Smooth muscle cell (in vitro differentiated cells): ENCODE results near the gene FIBP. TPM values are rescaled to one million over a fixed set of nuclear protein-coding genes. Genes with fewer than 3 reads are reported as not detected.
A peak's percentile ranks its signal among the peaks of the same experiment; 100 is the strongest.

Source experiments
- DNase-seq: peaks from one replicate; lab custom pipeline; 2025; ENCODE audit not compliant: unreplicated experiment; lab: John Stamatoyannopoulos, UW
- H2AFZ ChIP-seq: fragments of 200-600 bp; sonication (generic); 2 replicates; pipeline ENCODE4 v1.6.0; 2016; ENCODE audit warnings: antibody characterized with exemption, low read depth, mild to moderate bottlenecking
- H3F3A ChIP-seq: fragments of 200-600 bp; sonication (generic); 2 replicates; pipeline ENCODE4 v1.6.0; 2017; ENCODE audit warnings: antibody characterized with exemption, low read depth
- H3K27ac ChIP-seq: fragments of 200-600 bp; sonication (generic); 2 replicates; pipeline ENCODE4 v1.5.1; 2016; ENCODE audit warnings: low read depth, mild to moderate bottlenecking
- H3K27me3 ChIP-seq: fragments of 200-600 bp; sonication (generic); 2 replicates; pipeline ENCODE4 v1.6.1; 2016; ENCODE audit warnings: low read depth, mild to moderate bottlenecking
- H3K36me3 ChIP-seq: fragments of 200-600 bp; sonication (generic); 2 replicates; pipeline ENCODE4 v1.5.1; 2016; ENCODE audit warnings: low read depth
- H3K4me1 ChIP-seq: fragments of 200-600 bp; sonication (generic); 2 replicates; pipeline ENCODE4 v1.5.1; 2016; ENCODE audit warnings: low read depth
- H3K4me2 ChIP-seq: fragments of 200-600 bp; sonication (generic); 2 replicates; pipeline ENCODE4 v1.6.0; 2016; ENCODE audit warnings: mild to moderate bottlenecking
- H3K4me3 ChIP-seq: fragments of 200-600 bp; sonication (generic); 2 replicates; pipeline ENCODE4 v1.5.1; 2016; ENCODE audit warnings: mild to moderate bottlenecking
- H3K79me2 ChIP-seq: fragments of 200-600 bp; sonication (generic); 2 replicates; pipeline ENCODE4 v1.6.0; 2016; ENCODE audit warnings: low read depth, mild to moderate bottlenecking
- H3K9ac ChIP-seq: fragments of 200-600 bp; sonication (generic); 2 replicates; pipeline ENCODE4 v1.6.0; 2016; ENCODE audit warnings: low read depth
- H3K9me3 ChIP-seq: fragments of 200-600 bp; sonication (generic); replicated peaks from 2 replicates; pipeline ENCODE4 v1.5.1; 2016; ENCODE audit warnings: low read depth
- H4K20me1 ChIP-seq: fragments of 200-600 bp; sonication (generic); 2 replicates; pipeline ENCODE4 v1.6.0; 2016; ENCODE audit warnings: low read depth
- WGBS: methylation state at CpG from one replicate; pipeline ENCODE4 v1.1.7; 2016; ENCODE audit warnings: low lambda C conversion rate; 5-methylcytosine and 5-hydroxymethylcytosine counted together
- polyA plus RNA-seq: library from polyadenylated mRNA; unstranded; fragments of >200 nt; fragmentation: Nextera tagmentation; extraction: Ambion mirVana; gene quantifications from 2 replicates; pipeline ENCODE4 v1.2.1, GENCODE V29; 2016
- total RNA-seq: library from RNA; depleted of rRNA; stranded (reverse); fragments of >200 nt; gene quantifications from 2 replicates; pipeline ENCODE4 v1.2.3, GENCODE V29; 2014
- TF ChIP-seq, protein P1 (sequence below): fragments of 200-600 bp; sonication (generic); IDR thresholded peaks from 2 replicates; pipeline ENCODE4 v1.5.1; 2017; ENCODE audit warnings: borderline replicate concordance, mild to moderate bottlenecking, antibody characterized with exemption; ENCODE audit not compliant: insufficient read depth, poor library complexity, severe bottlenecking

The FIBP gene
- total and polyA plus RNA-seq, 2 experiments from 2014 or later: 109 to 114 TPM

GRCh38 chr11:65855927-65856363 is 32.3 kb downstream of the FIBP start:
- Histone ChIP-seq H4K20me1 (peaks cover 70% of the 10 kb centered on the region), H3K27me3 (no peaks in the 10 kb centered on the region), H3K4me2 (peak overlapping the region; percentile 96), H3K36me3 (peaks cover 10% of the 10 kb centered on the region), H3K4me3 (peak overlapping the region; percentile 96), H3K79me2 (peaks cover 53% of the 10 kb centered on the region), H3K27ac (peak overlapping the region; percentile 66), H3K9me3 (no peaks in the 10 kb centered on the region), H3K4me1 (peaks cover 8% of the 10 kb centered on the region), H3F3A (peaks cover 46% of the 10 kb centered on the region), H3K9ac (peak overlapping the region; percentile 84), H2AFZ (no peak overlapping the region)
- TF ChIP-seq, protein P1, sequence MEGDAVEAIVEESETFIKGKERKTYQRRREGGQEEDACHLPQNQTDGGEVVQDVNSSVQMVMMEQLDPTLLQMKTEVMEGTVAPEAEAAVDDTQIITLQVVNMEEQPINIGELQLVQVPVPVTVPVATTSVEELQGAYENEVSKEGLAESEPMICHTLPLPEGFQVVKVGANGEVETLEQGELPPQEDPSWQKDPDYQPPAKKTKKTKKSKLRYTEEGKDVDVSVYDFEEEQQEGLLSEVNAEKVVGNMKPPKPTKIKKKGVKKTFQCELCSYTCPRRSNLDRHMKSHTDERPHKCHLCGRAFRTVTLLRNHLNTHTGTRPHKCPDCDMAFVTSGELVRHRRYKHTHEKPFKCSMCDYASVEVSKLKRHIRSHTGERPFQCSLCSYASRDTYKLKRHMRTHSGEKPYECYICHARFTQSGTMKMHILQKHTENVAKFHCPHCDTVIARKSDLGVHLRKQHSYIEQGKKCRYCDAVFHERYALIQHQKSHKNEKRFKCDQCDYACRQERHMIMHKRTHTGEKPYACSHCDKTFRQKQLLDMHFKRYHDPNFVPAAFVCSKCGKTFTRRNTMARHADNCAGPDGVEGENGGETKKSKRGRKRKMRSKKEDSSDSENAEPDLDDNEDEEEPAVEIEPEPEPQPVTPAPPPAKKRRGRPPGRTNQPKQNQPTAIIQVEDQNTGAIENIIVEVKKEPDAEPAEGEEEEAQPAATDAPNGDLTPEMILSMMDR: no peak
- DNase-seq: no peak
- 88% methylated on average over 15 of the region's 15 CpGs for WGBS

DNA sequence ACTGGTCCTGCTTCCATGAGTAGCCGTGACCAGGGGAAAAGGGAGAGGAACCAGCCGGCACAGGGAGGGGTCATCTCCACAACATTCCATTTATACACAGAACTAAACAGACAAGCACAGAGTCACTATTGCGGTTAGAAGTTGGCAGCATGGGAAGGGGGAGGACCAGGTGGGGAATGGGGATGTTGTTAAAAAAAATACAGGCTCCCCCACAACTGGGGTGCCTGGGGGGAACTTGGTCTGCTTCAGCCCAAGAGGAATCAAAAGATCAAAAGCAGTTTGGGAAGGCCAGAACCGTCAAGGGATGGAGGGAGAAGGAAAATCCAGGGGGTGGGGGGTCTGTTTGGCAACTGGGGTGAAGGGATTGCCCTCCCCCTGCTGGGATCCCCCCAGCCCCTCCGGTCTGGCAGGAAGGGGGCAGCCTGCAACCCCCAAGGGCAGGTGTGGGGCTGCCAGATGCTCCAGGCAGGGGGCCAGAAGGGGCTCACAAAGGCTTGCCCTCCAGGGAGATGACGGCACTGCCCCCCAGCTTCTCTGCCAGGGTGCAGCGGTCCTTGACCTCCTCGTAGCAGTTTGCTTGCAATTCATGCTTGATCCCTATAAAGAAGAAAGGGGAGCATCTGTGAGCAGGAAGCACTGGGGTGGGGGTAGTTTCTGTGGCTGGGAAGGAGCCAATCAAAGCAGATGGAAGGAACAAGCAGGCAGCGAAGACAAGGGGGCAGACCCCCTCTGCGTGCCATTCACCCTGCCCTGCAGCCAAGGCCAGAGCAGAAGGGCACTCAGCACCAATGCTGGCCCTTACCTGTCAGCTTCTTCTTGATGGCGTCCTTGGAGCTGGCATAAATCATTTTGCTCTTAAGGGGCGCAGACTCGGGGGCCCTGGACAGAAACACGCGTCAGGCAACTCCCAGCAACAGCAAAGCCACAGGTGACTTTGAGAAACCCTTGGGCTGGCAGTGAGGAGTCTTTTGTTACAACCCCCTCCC is 33.1 kb downstream of the FIBP start:
- H3K9me3 ChIP-seq: no peaks in the 10 kb centered on the region
- no peaks in the 10 kb centered on the region for H3K27me3 ChIP-seq
- H3K36me3 ChIP-seq: peaks cover 10% of the 10 kb centered on the region
- H3K9ac ChIP-seq: no peak overlapping the region
- no peak overlapping the region for H3K4me3 ChIP-seq
- H3K4me2 ChIP-seq: peak overlapping the region; percentile 96
- TF ChIP-seq, protein P1: no peak
- peaks cover 8% of the 10 kb centered on the region for H3K4me1 ChIP-seq
- DNase-seq: no peak
- peaks cover 46% of the 10 kb centered on the region for H3F3A ChIP-seq
- H4K20me1 ChIP-seq: peaks cover 74% of the 10 kb centered on the region
- H2AFZ ChIP-seq: no peak overlapping the region
- 96% methylated on average over 15 of the region's 15 CpGs for WGBS
- H3K79me2 ChIP-seq: peaks cover 51% of the 10 kb centered on the region
- H3K27ac ChIP-seq: peak overlapping the region; percentile 37

DNA sequence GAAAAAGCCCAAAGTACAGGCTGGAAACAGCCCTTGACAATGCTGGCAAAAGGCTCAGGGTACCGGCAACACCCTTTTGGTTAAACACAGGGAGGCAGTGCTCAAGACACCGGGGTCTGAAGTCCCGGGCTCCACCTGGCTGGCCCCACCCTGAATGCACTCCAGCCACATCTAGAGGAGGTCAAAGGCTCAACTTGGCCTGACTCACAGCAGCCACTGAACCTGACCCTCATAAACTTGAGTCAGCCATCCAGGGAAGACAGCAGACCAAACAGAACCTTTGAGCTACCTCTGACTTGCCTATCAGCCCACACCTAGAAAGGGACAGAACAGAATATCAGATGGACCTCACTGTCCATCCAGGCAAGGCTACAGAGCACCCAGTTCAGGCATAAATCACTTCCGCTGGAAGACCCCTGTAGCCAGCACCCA is 34.1 kb downstream of the FIBP start:
- Histone ChIP-seq H3F3A (peaks cover 40% of the 10 kb centered on the region), H3K4me2 (no peak overlapping the region), H3K4me3 (peak overlapping the region; percentile 5), H2AFZ (no peak overlapping the region), H3K36me3 (peaks cover 10% of the 10 kb centered on the region), H3K9ac (no peak overlapping the region), H3K27ac (peak overlapping the region; percentile 37), H3K27me3 (no peaks in the 10 kb centered on the region), H4K20me1 (peaks cover 74% of the 10 kb centered on the region), H3K9me3 (no peaks in the 10 kb centered on the region), H3K4me1 (peaks cover 8% of the 10 kb centered on the region), H3K79me2 (peaks cover 51% of the 10 kb centered on the region)
- 97% methylated on average over 4 of the region's 4 CpGs for WGBS
- TF ChIP-seq, protein P1: no peak
- DNase-seq: no peak
